Measurements from ENCODE around the gene KLF13. TPM values are rescaled to one million over a fixed set of nuclear protein-coding genes. Genes with fewer than 3 reads are reported as not detected.

Gene KLF13
- total RNA-seq, 2 donors from 2014 or later = 25.7 to 38.4 TPM

- intact Hi-C loops (cut with DNase I) = no loop called here
- no peak overlapping the region for H3K4me3 ChIP-seq
- no peaks in the 10 kb centered on the region for H3K9me3 ChIP-seq
- ATAC-seq (no peak), DNase-seq (no peak)
- TF ChIP-seq CTCF (IDR thresholded peaks at IDR 0.05) = no peak
- TF ChIP-seq POLR2A (IDR thresholded peaks at IDR 0.05) = no peak
- H3K27ac ChIP-seq = no peak overlapping the region
- 92 to 93% methylated on average over 6 to 8 of the region's 9 CpGs for WGBS, 2 donors
- peaks cover 41% of the 10 kb centered on the region for H3K4me1 ChIP-seq
- H3K27me3 ChIP-seq = no peaks in the 10 kb centered on the region
- H3K36me3 ChIP-seq (replicated peaks in 1 of 2; ENCODE audit: insufficient read depth in 1 of 2, low read depth in 2 of 2) = peaks cover 0 to 6% of the 10 kb centered on the region in 2 donors
These were observed 47.3 kb downstream of the KLF13 start for GRCh38 chr15:31373970-31374369.

- no peaks in the 10 kb centered on the region for H3K9me3 ChIP-seq
- no peaks in the 10 kb centered on the region for H3K27me3 ChIP-seq
- no peak overlapping the region for H3K27ac ChIP-seq
- WGBS, 2 donors = 45 to 55% methylated on average over 8 of the region's 8 CpGs
- H3K36me3 ChIP-seq (replicated peaks in 1 of 2; ENCODE audit: insufficient read depth in 1 of 2, low read depth in 2 of 2) = peaks cover 0 to 7% of the 10 kb centered on the region in 2 donors
- TF ChIP-seq CTCF (IDR thresholded peaks at IDR 0.05) (no peak), POLR2A (IDR thresholded peaks at IDR 0.05) (no peak)
- no peak for ATAC-seq
- peaks cover 36% of the 10 kb centered on the region for H3K4me1 ChIP-seq
- DNase-seq = no peak
- intact Hi-C loops (cut with DNase I) = no loop called here
- H3K4me3 ChIP-seq = no peak overlapping the region
These were observed 47.9 kb downstream of the KLF13 start for GRCh38 chr15:31374489-31374888.

GRCh38 chr15:31374986-31375385, 48.4 kb downstream of the KLF13 start:
- ATAC-seq = no peak
- no peak overlapping the region for H3K27ac ChIP-seq
- H3K27me3 ChIP-seq = no peaks in the 10 kb centered on the region
- no peak for DNase-seq
- intact Hi-C loops (cut with DNase I) = no loop called here
- no peak overlapping the region for H3K4me3 ChIP-seq
- H3K4me1 ChIP-seq = peaks cover 35% of the 10 kb centered on the region
- 86 to 94% methylated on average over 11 to 12 of the region's 12 CpGs for WGBS, 2 donors
- peaks cover 0 to 7% of the 10 kb centered on the region in 2 donors for H3K36me3 ChIP-seq (replicated peaks in 1 of 2; ENCODE audit: insufficient read depth in 1 of 2, low read depth in 2 of 2)
- TF ChIP-seq CTCF (IDR thresholded peaks at IDR 0.05) = no peak
- no peaks in the 10 kb centered on the region for H3K9me3 ChIP-seq

GRCh38 chr15:31375772-31376171, 49.1 kb downstream of the KLF13 start:
- ATAC-seq (no peak), DNase-seq (no peak)
- Histone ChIP-seq H3K4me3 (no peak overlapping the region), H3K4me1 (peaks cover 33% of the 10 kb centered on the region), H3K27ac (no peak overlapping the region), H3K36me3 (replicated peaks in 1 of 2; ENCODE audit: insufficient read depth in 1 of 2, low read depth in 2 of 2) (peaks cover 0 to 7% of the 10 kb centered on the region in 2 donors), H3K27me3 (no peaks in the 10 kb centered on the region), H3K9me3 (no peaks in the 10 kb centered on the region)
- WGBS, 2 donors = 92 to 93% methylated on average over 8 of the region's 8 CpGs
- TF ChIP-seq CTCF (IDR thresholded peaks at IDR 0.05) (no peak), POLR2A (IDR thresholded peaks at IDR 0.05) (no peak)
- intact Hi-C loops (cut with DNase I) = no loop called here

GRCh38 chr15:31376511-31376910, 49.9 kb downstream of the KLF13 start:
- Histone ChIP-seq H3K36me3 (replicated peaks in 1 of 2; ENCODE audit: insufficient read depth in 1 of 2, low read depth in 2 of 2) (peaks cover 0 to 10% of the 10 kb centered on the region in 2 donors), H3K27ac (no peak overlapping the region), H3K4me1 (peaks cover 32% of the 10 kb centered on the region), H3K4me3 (no peak overlapping the region), H3K9me3 (no peaks in the 10 kb centered on the region), H3K27me3 (no peaks in the 10 kb centered on the region)
- DNase-seq (no peak), ATAC-seq (no peak)
- TF ChIP-seq POLR2A (IDR thresholded peaks at IDR 0.05) (no peak), CTCF (IDR thresholded peaks at IDR 0.05) (no peak)
- WGBS, 2 donors = 91 to 92% methylated on average over 10 to 11 of the region's 11 CpGs
- intact Hi-C loops (cut with DNase I) = no loop called here

Data from body of pancreas (tissue), 4 donors.